Immature natural killer cell (primary cell): ENCODE measurements around the gene CNKSR1. TPM values are rescaled to one million over a fixed set of nuclear protein-coding genes. Genes with fewer than 3 reads are reported as not detected.
"Not testable (repeated sequence)": the region's sequence is repeated elsewhere in the genome, so short reads cannot be mapped to it uniquely, and the experiment has no call there.

ENCODE experiments used
- DNase-seq, 3 donors: peaks; one replicate each; pipeline ENCODE4 v3.0.0; 2022; ENCODE audit warnings: mixed read lengths in 1 of 3
- H3K27ac Mint-ChIP-seq, 6 donors: one replicate each; pipeline ENCODE4 v1.8.0; 2020; ENCODE audit warnings: mixed read lengths in 6 of 6, mild to moderate bottlenecking in 5 of 6, inconsistent platforms in 4 of 6, moderate library complexity in 3 of 6
- H3K27me3 Mint-ChIP-seq, 3 donors: one replicate each; pipeline ENCODE4 v1.8.0; 2020 to 2021; ENCODE audit warnings: low read depth in 3 of 3, mild to moderate bottlenecking in 3 of 3, mixed read lengths in 3 of 3, moderate library complexity in 3 of 3, inconsistent platforms in 1 of 3
- H3K36me3 Mint-ChIP-seq, 3 donors: one replicate each; pipeline ENCODE4 v1.8.0; 2020; ENCODE audit warnings: mixed read lengths in 3 of 3, inconsistent platforms in 2 of 3, mild to moderate bottlenecking in 2 of 3
- H3K4me1 Mint-ChIP-seq, 2 donors: one replicate each; pipeline ENCODE4 v1.8.0; 2020; ENCODE audit warnings: inconsistent platforms in 2 of 2, mild to moderate bottlenecking in 2 of 2, mixed read lengths in 2 of 2, moderate library complexity in 1 of 2
- H3K4me3 Mint-ChIP-seq, 5 donors: one replicate each; pipeline ENCODE4 v1.8.0; 2020; ENCODE audit warnings: mild to moderate bottlenecking in 5 of 5, mixed read lengths in 5 of 5, inconsistent platforms in 3 of 5, moderate library complexity in 3 of 5
- H3K9me3 Mint-ChIP-seq, 6 donors: one replicate each; pipeline ENCODE4 v1.8.0; 2020; ENCODE audit warnings: mild to moderate bottlenecking in 6 of 6, mixed read lengths in 6 of 6, inconsistent platforms in 4 of 6, moderate library complexity in 3 of 6
- polyA plus RNA-seq, 3 donors: library from polyadenylated mRNA; unstranded; fragments of 300-500 nt; fragmentation: Illumina TruSeq; gene quantifications; one replicate each; pipeline ENCODE4 v1.2.3, GENCODE V29; 2021

The CNKSR1 gene
- polyA plus RNA-seq, 3 donors from 2014 or later, result not detected

GRCh38 chr1:26203642-26204318 is 26.5 kb downstream of the CNKSR1 start:
- Mint-ChIP-seq H3K27ac (no peak overlapping the region), H3K4me1 (peaks cover 4 to 8% of the 10 kb centered on the region in 2 donors), H3K9me3 (no peaks in the 10 kb centered on the region), H3K36me3 (no peaks in the 10 kb centered on the region), H3K27me3 (peaks cover 2 to 7% (median 3%) of the 10 kb centered on the region in 3 donors), H3K4me3 (no peak overlapping the region)
- no peak for DNase-seq

- Mint-ChIP-seq H3K36me3 (no peaks in the 10 kb centered on the region), H3K27ac (no peak overlapping the region), H3K4me3 (no peak overlapping the region), H3K27me3 (peaks cover 0 to 3% (median 2%) of the 10 kb centered on the region in 3 donors), H3K4me1 (no peaks in the 10 kb centered on the region), H3K9me3 (no peaks in the 10 kb centered on the region)
- no peak for DNase-seq
Measured at GRCh38 chr1:26210147-26210870, 33.0 kb downstream of the CNKSR1 start.

- Mint-ChIP-seq H3K27ac (no peak overlapping the region), H3K4me1 (no peaks in the 10 kb centered on the region), H3K36me3 (no peaks in the 10 kb centered on the region), H3K9me3 (no peaks in the 10 kb centered on the region), H3K27me3 (peaks cover 0 to 3% (median 2%) of the 10 kb centered on the region in 3 donors), H3K4me3 (no peak overlapping the region)
- no peak for DNase-seq
Measured at GRCh38 chr1:26212726-26213125, 35.4 kb downstream of the CNKSR1 start.

- DNase-seq, result no peak
- H3K9me3 Mint-ChIP-seq, result no peaks in the 10 kb centered on the region
- H3K4me1 Mint-ChIP-seq, result no peaks in the 10 kb centered on the region
- H3K27ac Mint-ChIP-seq, result no peak overlapping the region
- no peaks in the 10 kb centered on the region for H3K36me3 Mint-ChIP-seq
- H3K4me3 Mint-ChIP-seq, result no peak overlapping the region
- H3K27me3 Mint-ChIP-seq, result peaks cover 0 to 3% (median 2%) of the 10 kb centered on the region in 3 donors
Measured at GRCh38 chr1:26213335-26213905, 36.1 kb downstream of the CNKSR1 start.

GRCh38 chr1:26215246-26215645 is 38.0 kb downstream of the CNKSR1 start:
- Mint-ChIP-seq H3K9me3 (no peaks in the 10 kb centered on the region), H3K27me3 (peaks cover 0 to 3% (median 0%) of the 10 kb centered on the region in 3 donors), H3K27ac (no peak overlapping the region), H3K4me1 (no peaks in the 10 kb centered on the region), H3K36me3 (no peaks in the 10 kb centered on the region), H3K4me3 (no peak overlapping the region)
- no peak for DNase-seq

- no peaks in the 10 kb centered on the region for H3K36me3 Mint-ChIP-seq
- peaks cover 0 to 3% (median 1%) of the 10 kb centered on the region in 3 donors for H3K27me3 Mint-ChIP-seq
- DNase-seq, result no peak
- no peak overlapping the region for H3K4me3 Mint-ChIP-seq
- H3K27ac Mint-ChIP-seq, result no peak overlapping the region
- no peaks in the 10 kb centered on the region for H3K9me3 Mint-ChIP-seq
- H3K4me1 Mint-ChIP-seq, result no peaks in the 10 kb centered on the region
Measured at GRCh38 chr1:26218906-26219494, 41.7 kb downstream of the CNKSR1 start.

- H3K27ac Mint-ChIP-seq, result no peak overlapping the region
- no peak for DNase-seq
- H3K27me3 Mint-ChIP-seq, result peaks cover 0 to 4% (median 3%) of the 10 kb centered on the region in 3 donors
- no peak overlapping the region for H3K4me3 Mint-ChIP-seq
- H3K36me3 Mint-ChIP-seq, result no peaks in the 10 kb centered on the region
- no peaks in the 10 kb centered on the region for H3K9me3 Mint-ChIP-seq
- H3K4me1 Mint-ChIP-seq, result peaks cover 0 to 3% of the 10 kb centered on the region in 2 donors
Measured at GRCh38 chr1:26220199-26220912, 43.1 kb downstream of the CNKSR1 start.

- DNase-seq, result no peak
- Mint-ChIP-seq H3K36me3 (no peaks in the 10 kb centered on the region), H3K9me3 (no peaks in the 10 kb centered on the region), H3K27ac (no peak overlapping the region), H3K27me3 (peaks cover 0 to 5% (median 3%) of the 10 kb centered on the region in 3 donors), H3K4me1 (peaks cover 7 to 10% of the 10 kb centered on the region in 2 donors), H3K4me3 (no peak overlapping the region)
Measured at GRCh38 chr1:26221094-26221493, 43.8 kb downstream of the CNKSR1 start.

GRCh38 chr1:26224606-26225005 is 47.3 kb downstream of the CNKSR1 start:
- H3K9me3 Mint-ChIP-seq, result no peaks in the 10 kb centered on the region
- H3K27ac Mint-ChIP-seq, result peak overlapping the region in 1 of 6 donors; percentile 36
- H3K4me3 Mint-ChIP-seq, result peak overlapping the region; percentile 49 to 86 (median 70)
- no peaks in the 10 kb centered on the region for H3K36me3 Mint-ChIP-seq
- peaks cover 3 to 10% (median 6%) of the 10 kb centered on the region in 3 donors for H3K27me3 Mint-ChIP-seq
- H3K4me1 Mint-ChIP-seq, result peaks cover 7 to 14% of the 10 kb centered on the region in 2 donors
- DNase-seq, result no peak

- H3K4me1 Mint-ChIP-seq, result peaks cover 7 to 14% of the 10 kb centered on the region in 2 donors
- no peaks in the 10 kb centered on the region for H3K36me3 Mint-ChIP-seq
Measured at GRCh38 chr1:26225033-26225831, 47.9 kb downstream of the CNKSR1 start.

GRCh38 chr1:26230682-26231081 is 53.4 kb downstream of the CNKSR1 start:
- not testable (repeated sequence) for H3K36me3 Mint-ChIP-seq, H3K4me3 Mint-ChIP-seq, H3K27ac Mint-ChIP-seq, DNase-seq, H3K27me3 Mint-ChIP-seq, H3K9me3 Mint-ChIP-seq
- H3K4me1 Mint-ChIP-seq, result peaks cover 24 to 27% of the 10 kb centered on the region in 2 donors

More at GRCh38 chr1:26225033-26225831, 47.9 kb downstream of the CNKSR1 start:
- Mint-ChIP-seq H3K27me3 (peaks cover 3 to 10% (median 6%) of the 10 kb centered on the region in 3 donors), H3K9me3 (no peaks in the 10 kb centered on the region), H3K4me3 (peak overlapping the region; percentile 70 to 86 (median 82)), H3K27ac (peak overlapping the region in 3 of 6 donors; percentile 2 to 46 (median 27))
- DNase-seq, result peak; percentile 50 to 58 (median 53)

- H3K4me1 Mint-ChIP-seq, result peaks cover 25 to 32% of the 10 kb centered on the region in 2 donors
- DNase-seq, result peak; percentile 97 to 98 (median 98)
- no peaks in the 10 kb centered on the region for H3K9me3 Mint-ChIP-seq
- peaks cover 3 to 7% (median 4%) of the 10 kb centered on the region in 3 donors for H3K27me3 Mint-ChIP-seq
- H3K36me3 Mint-ChIP-seq, result no peaks in the 10 kb centered on the region
- peak within 1 kb of the TSS; percentile 97 to 100 (median 99) for H3K4me3 Mint-ChIP-seq
- peak within 1 kb of the TSS; percentile 92 to 98 (median 96) for H3K27ac Mint-ChIP-seq
Measured at GRCh38 chr1:26233903-26234643, 56.8 kb downstream of the CNKSR1 start, which contains the start of gene CEP85. TSS of gene CEP85 (plus strand) at chr1:26234200. CDS start at chr1:26239784, 5,584 bp downstream.
